ENCODE measurements around the gene NPAS3. TPM values are rescaled to one million over a fixed set of nuclear protein-coding genes. Genes with fewer than 3 reads are reported as not detected.

NPAS3 gene
- total and polyA plus RNA-seq, 2 of the 13 experiments (the other 11 are each of a cell fraction or from before 2014, with no cell fraction given), result not detected

GRCh38 chr14:33206981-33207380 lies 268.3 kb downstream of the NPAS3 start:
- H3K27me3 ChIP-seq (ENCODE audit: control insufficient read depth in 1 of 2, insufficient read depth in 2 of 2, low read length in 2 of 2), result no peaks in the 10 kb centered on the region
- no peak for FAIRE-seq
- no peak for DNase-seq (ENCODE audit: low spot score)
- no peak overlapping the region for H3K9ac ChIP-seq (ENCODE audit: insufficient read depth, low read depth, low read length)
- H3K36me3 ChIP-seq (replicated peaks in 1 of 2; ENCODE audit: control insufficient read depth in 1 of 2, insufficient read depth in 2 of 2, low read length in 2 of 2), result no peaks in the 10 kb centered on the region
- ChIA-PET POLR2A (no interaction called here), CTCF (ENCODE audit: low intra/inter-chr PET ratio, low total read pairs) (no interaction called here)
- H3K4me3 ChIP-seq (replicated peaks in 1 of 3; ENCODE audit: insufficient read depth in 1 of 3, low read depth in 2 of 3, low read length in 3 of 3), result no peak overlapping the region
- no peaks in the 10 kb centered on the region for H3K79me2 ChIP-seq (ENCODE audit: insufficient read depth, low read length)
- no peaks in the 10 kb centered on the region for H3K4me1 ChIP-seq (ENCODE audit: insufficient read depth, low read length)
- H2AFZ ChIP-seq (ENCODE audit: low read length), result no peak overlapping the region
- WGBS (ENCODE audit: low lambda C conversion rate), result under 1% methylated on average over 5 of the region's 5 CpGs
- H4K20me1 ChIP-seq (ENCODE audit: insufficient read depth, low read length), result no peaks in the 10 kb centered on the region
- no peak for ATAC-seq
- intact Hi-C loops (cut with micrococcal nuclease; ENCODE audit: unreplicated experiment), result no loop called here
- TF ChIP-seq ZNF552 (CRISPR knock-in tag; IDR thresholded peaks at IDR 0.05; ENCODE audit: borderline replicate concordance) (no peak), ZNF639 (CRISPR knock-in tag; conservative IDR thresholded peaks at IDR 0.05) (no peak), ZNF878 (CRISPR knock-in tag; IDR thresholded peaks at IDR 0.05) (no peak), ZGPAT (CRISPR knock-in tag; IDR thresholded peaks at IDR 0.05) (no peak), PAWR (CRISPR knock-in tag; IDR thresholded peaks at IDR 0.05; ENCODE audit: borderline replicate concordance) (no peak), ATF1 (CRISPR knock-in tag; IDR thresholded peaks at IDR 0.05) (no peak), ZBTB44 (CRISPR knock-in tag; IDR thresholded peaks at IDR 0.05) (no peak), ZIK1 (CRISPR knock-in tag; IDR thresholded peaks at IDR 0.05; ENCODE audit: borderline replicate concordance, low read depth) (no peak), ZNF275 (CRISPR knock-in tag; IDR thresholded peaks at IDR 0.05; ENCODE audit: borderline replicate concordance) (no peak), ZNF660 (CRISPR knock-in tag; IDR thresholded peaks at IDR 0.05; ENCODE audit: borderline replicate concordance, low read depth) (no peak), KLF15 (CRISPR knock-in tag; IDR thresholded peaks at IDR 0.05; ENCODE audit: borderline replicate concordance) (no peak), ZNF567 (CRISPR knock-in tag; IDR thresholded peaks at IDR 0.05; ENCODE audit: borderline replicate concordance) (no peak), ZNF674 (CRISPR knock-in tag; IDR thresholded peaks at IDR 0.05; ENCODE audit: low read depth) (no peak), PAX8 (CRISPR knock-in tag; IDR thresholded peaks at IDR 0.05; ENCODE audit: borderline replicate concordance) (no peak), BATF2 (CRISPR knock-in tag; IDR thresholded peaks at IDR 0.05) (no peak), ZNF713 (CRISPR knock-in tag; IDR thresholded peaks at IDR 0.05) (no peak), ARNT2 (CRISPR knock-in tag; IDR thresholded peaks at IDR 0.05; ENCODE audit: low read depth) (no peak), ZNF782 (CRISPR knock-in tag; IDR thresholded peaks at IDR 0.05; ENCODE audit: borderline replicate concordance) (no peak), KLF6 (CRISPR knock-in tag; IDR thresholded peaks at IDR 0.05) (no peak), HMG20A (CRISPR knock-in tag; IDR thresholded peaks at IDR 0.05; ENCODE audit: borderline replicate concordance) (no peak)
- BruUV-seq (replicated peaks), result no TSS peak
- no peak overlapping the region for H3K4me2 ChIP-seq (ENCODE audit: low read depth, low read length)
- H3K9me3 ChIP-seq (ENCODE audit: low read length), result peaks cover 50% of the 10 kb centered on the region
- in situ Hi-C loops (cut with HindIII; ENCODE audit: extremely low pct_ligation_motif_present, low pct_unique_long_range_greater_than_20kb), result no loop called here
- H3K27ac ChIP-seq (ENCODE audit: extremely low read length, insufficient read depth, low read length), result no peak overlapping the region

Data from HepG2 (cell line).